H1 (cell line): Measurements from ENCODE around the gene TRIM24. TPM values are rescaled to one million over a fixed set of nuclear protein-coding genes. Genes with fewer than 3 reads are reported as not detected.

Experiments
- CTCF ChIA-PET: fragments of 300-600 bp; sonication (Branson Sonifier 250); formaldehyde crosslinking; loops from one replicate; lab custom pipeline; 2021; ENCODE audit not compliant: partially characterized antibody; lab: Charles Lee
- POLR2A ChIA-PET: fragments of 300-600 bp; sonication (Branson Sonifier 250); formaldehyde crosslinking; loops from one replicate; lab custom pipeline; 2021; ENCODE audit warnings: inconsistent platforms; ENCODE audit not compliant: partially characterized antibody; lab: Charles Lee
- DNase-seq, 2 experiments: peaks; one replicate each; pipeline versions ENCODE4 v3.0.0 to v3.0.0-alpha.2; 2010 to 2022; ENCODE audit warnings: low spot score in 2 of 2, low read depth in 1 of 2, mixed read lengths in 1 of 2
- FAIRE-seq: peaks from 2 replicates; lab custom pipeline; 2011; peaks lifted over from hg19 to GRCh38; lab: Jason Lieb, UNC
- H2AFZ ChIP-seq: 2 replicates; pipeline ENCODE4 v1.8.1; 2012; ENCODE audit warnings: low read length, inconsistent platforms
- H2AK5ac ChIP-seq: 2 replicates; pipeline ENCODE4 v1.6.1; 2013; ENCODE audit warnings: low read depth, low read length
- H2BK120ac ChIP-seq: replicated peaks from 2 replicates; pipeline ENCODE3; 2013; ENCODE audit warnings: low read depth, low read length, inconsistent platforms
- H2BK12ac ChIP-seq: 2 replicates; pipeline ENCODE4 v1.6.1; 2013; ENCODE audit warnings: low read depth, low read length
- H2BK15ac ChIP-seq: 2 replicates; pipeline ENCODE4 v1.6.1; 2013; ENCODE audit warnings: low read length
- H2BK20ac ChIP-seq: 2 replicates; pipeline ENCODE4 v1.6.1; 2013; ENCODE audit warnings: low read length
- H2BK5ac ChIP-seq: 2 replicates; pipeline ENCODE4 v1.6.1; 2013; ENCODE audit warnings: low read depth, low read length
- H3K14ac ChIP-seq: 2 replicates; pipeline ENCODE4 v1.6.1; 2013; ENCODE audit warnings: inconsistent platforms; ENCODE audit not compliant: insufficient read length
- H3K18ac ChIP-seq: 2 replicates; pipeline ENCODE4 v1.6.1; 2013; ENCODE audit warnings: low read length; ENCODE audit errors: extremely low read depth
- H3K23ac ChIP-seq: 2 replicates; pipeline ENCODE4 v1.6.1; 2013; ENCODE audit warnings: inconsistent platforms; ENCODE audit not compliant: insufficient read length
- H3K23me2 ChIP-seq: 2 replicates; pipeline ENCODE4 v1.6.1; 2013; ENCODE audit warnings: low read depth, low read length
- H3K27ac ChIP-seq: 2 replicates; pipeline ENCODE4 v1.6.1; 2011; ENCODE audit warnings: low read depth, low read length, inconsistent platforms
- H3K27me3 ChIP-seq, 4 experiments: replicated peaks in 1 of 4; 1 replicate in 1 of 4; 2 replicates in 3 of 4; pipeline versions ENCODE4 v1.6.1 to v1.8.1; 2011 to 2013; ENCODE audit warnings: low read length in 3 of 4, mild to moderate bottlenecking in 3 of 4, inconsistent platforms in 2 of 4, mixed read lengths in 2 of 4, moderate library complexity in 1 of 4; ENCODE audit not compliant: control insufficient read depth in 3 of 4, insufficient read depth in 3 of 4; ENCODE audit errors: extremely low read depth in 1 of 4
- H3K36me3 ChIP-seq, 4 experiments: 2 replicates each; pipeline versions ENCODE4 v1.6.1 to v1.8.1; 2011 to 2013; ENCODE audit warnings: mild to moderate bottlenecking in 4 of 4, low read length in 3 of 4, moderate library complexity in 2 of 4, control low read depth in 1 of 4, inconsistent platforms in 1 of 4; ENCODE audit not compliant: insufficient read depth in 4 of 4, control insufficient read depth in 2 of 4
- H3K4ac ChIP-seq: replicated peaks from 2 replicates; pipeline ENCODE3; 2013; ENCODE audit warnings: low read length, low read depth, mixed read lengths, inconsistent platforms; ENCODE audit not compliant: insufficient read length
- H3K4me1 ChIP-seq, 4 experiments: replicated peaks in 1 of 4; 1 replicate in 1 of 4; 2 replicates in 3 of 4; pipeline versions ENCODE4 v1.6.1 to v1.8.1; 2011 to 2013; ENCODE audit warnings: low read length in 3 of 4, inconsistent platforms in 2 of 4, mixed read lengths in 1 of 4; ENCODE audit not compliant: insufficient read depth in 4 of 4, control insufficient read depth in 3 of 4
- H3K4me2 ChIP-seq, 2 experiments: 2 replicates each; pipeline versions ENCODE4 v1.6.1 to v1.8.1; 2011 to 2013; ENCODE audit warnings: low read depth in 2 of 2, low read length in 2 of 2, control low read depth in 1 of 2, inconsistent platforms in 1 of 2, mild to moderate bottlenecking in 1 of 2; ENCODE audit not compliant: insufficient read depth in 1 of 2
- H3K4me3 ChIP-seq, 4 experiments: fragments of 200-600, 300-600 bp in 1 of 4; sonication (generic), shearing (Covaris generic), sonication (Bioruptor Twin) in 1 of 4; 2 replicates each; pipeline versions ENCODE4 v1.5.1 to v1.8.1; 2011 to 2016; ENCODE audit warnings: low read length in 4 of 4, low read depth in 3 of 4, control low read depth in 2 of 4, inconsistent platforms in 2 of 4, mild to moderate bottlenecking in 2 of 4, mixed read lengths in 1 of 4, moderate library complexity in 1 of 4; ENCODE audit not compliant: insufficient read depth in 2 of 4; ENCODE audit errors: extremely low read depth in 1 of 4
- H3K56ac ChIP-seq: replicated peaks from 2 replicates; pipeline ENCODE3; 2013; ENCODE audit warnings: low read depth, mild to moderate bottlenecking, mixed read lengths, low read length, inconsistent platforms; ENCODE audit not compliant: insufficient read length
- H3K79me1 ChIP-seq: 2 replicates; pipeline ENCODE4 v1.6.1; 2013; ENCODE audit warnings: low read depth, low read length, control low read depth
- H3K79me2 ChIP-seq, 2 experiments: 2 replicates each; pipeline versions ENCODE4 v1.6.1 to v1.8.1; 2012 to 2013; ENCODE audit warnings: low read length in 2 of 2, mild to moderate bottlenecking in 2 of 2, inconsistent platforms in 1 of 2; ENCODE audit not compliant: insufficient read depth in 2 of 2, control insufficient read depth in 1 of 2
- H3K9ac ChIP-seq, 4 experiments: replicated peaks in 1 of 4; 1 replicate in 1 of 4; 2 replicates in 3 of 4; pipeline versions ENCODE4 v1.6.1 to v1.8.1; 2011 to 2013; ENCODE audit warnings: low read depth in 3 of 4, low read length in 3 of 4, control low read depth in 2 of 4, mild to moderate bottlenecking in 2 of 4, moderate library complexity in 2 of 4, inconsistent platforms in 1 of 4; ENCODE audit errors: extremely low read depth in 1 of 4
- H3K9me3 ChIP-seq, 2 experiments: 2 replicates each; pipeline versions ENCODE4 v1.6.1 to v1.8.1; 2012 to 2013; ENCODE audit warnings: mild to moderate bottlenecking in 2 of 2, moderate library complexity in 2 of 2, control low read depth in 1 of 2, inconsistent platforms in 1 of 2, low read depth in 1 of 2, low read length in 1 of 2, mixed read lengths in 1 of 2; ENCODE audit not compliant: insufficient read depth in 2 of 2
- H4K20me1 ChIP-seq, 2 experiments: replicated peaks in 1 of 2; 2 replicates each; pipeline versions ENCODE3 to v1.8.1; 2011 to 2013; ENCODE audit warnings: inconsistent platforms in 2 of 2, low read length in 2 of 2, mild to moderate bottlenecking in 1 of 2; ENCODE audit not compliant: insufficient read depth in 2 of 2, control insufficient read depth in 1 of 2
- H4K5ac ChIP-seq: 2 replicates; pipeline ENCODE4 v1.6.1; 2013; ENCODE audit warnings: low read length, low read depth, mixed read lengths, inconsistent platforms; ENCODE audit not compliant: insufficient read length
- H4K8ac ChIP-seq: 2 replicates; pipeline ENCODE4 v1.8.0; 2013; ENCODE audit warnings: mild to moderate bottlenecking, moderate library complexity, low read length, inconsistent platforms; ENCODE audit not compliant: insufficient read depth; ENCODE audit errors: extremely low read depth
- H4K91ac ChIP-seq: replicated peaks from 2 replicates; pipeline ENCODE3; 2013; ENCODE audit warnings: low read length, mixed read lengths, inconsistent platforms; ENCODE audit not compliant: insufficient read length
- BRCA1 ChIP-seq: IDR thresholded peaks from 2 replicates; pipeline ENCODE4 v1.6.1; 2012; ENCODE audit warnings: low read depth, low read length, improper control_type of control experiment
- SP1 ChIP-seq: IDR thresholded peaks from 2 replicates; pipeline ENCODE4 v1.6.1; 2011; ENCODE audit warnings: low read depth, low read length
- TBP ChIP-seq: IDR thresholded peaks from 2 replicates; pipeline ENCODE4 v1.6.1; 2011; ENCODE audit warnings: low read depth, low read length, improper control_type of control experiment
- TCF12 ChIP-seq: IDR thresholded peaks from 2 replicates; pipeline ENCODE4 v1.6.1; 2011; ENCODE audit warnings: low read depth, mild to moderate bottlenecking, low read length
- WGBS, 2 experiments: shearing (Covaris generic) in 1 of 2; methylation state at CpG; one replicate each; pipeline versions ENCODE4 v1.1.6 to v1.1.7; 2013 to 2015; ENCODE audit warnings: low lambda C conversion rate in 2 of 2, mixed read lengths in 2 of 2, inconsistent platforms in 1 of 2, low coverage in 1 of 2, missing lambda C conversion rate in 1 of 2; ENCODE audit not compliant: insufficient replicate concordance in 2 of 2, insufficient coverage in 1 of 2, insufficient read length in 1 of 2; ENCODE audit errors: extremely low coverage in 1 of 2, missing lambda C conversion rate in 1 of 2; 5-methylcytosine and 5-hydroxymethylcytosine counted together
- polyA plus RNA-seq, 7 experiments: library from polyadenylated mRNA; depleted of rRNA in 3 of 7; stranded (reverse) in 5 of 7; unstranded in 2 of 7; fragments of >200 nt in 5 of 7; fragments of 200-250 nt in 2 of 7; gene quantifications; 1 replicate in 5 of 7; 2 replicates in 1 of 7; 4 replicates in 1 of 7; pipeline versions ENCODE4 v1.2.1 to v1.2.3, GENCODE V29; 2011 to 2013; ENCODE audit warnings: missing spikeins in 2 of 7, mixed read lengths in 2 of 7
- total RNA-seq: library from RNA; stranded (reverse); fragmentation: NEBNext Ultra II Directional; extraction: Animal tissue kit (Norgen Biotek cat#: 25700); gene quantifications from 2 replicates; pipeline ENCODE4 v1.2.1, GENCODE V29; 2021

TRIM24 gene
- total and polyA plus RNA-seq, 2 of the 8 experiments (the other 6 are each of a cell fraction or from before 2014, with no cell fraction given), result 67.6 to 149 TPM

DNA sequence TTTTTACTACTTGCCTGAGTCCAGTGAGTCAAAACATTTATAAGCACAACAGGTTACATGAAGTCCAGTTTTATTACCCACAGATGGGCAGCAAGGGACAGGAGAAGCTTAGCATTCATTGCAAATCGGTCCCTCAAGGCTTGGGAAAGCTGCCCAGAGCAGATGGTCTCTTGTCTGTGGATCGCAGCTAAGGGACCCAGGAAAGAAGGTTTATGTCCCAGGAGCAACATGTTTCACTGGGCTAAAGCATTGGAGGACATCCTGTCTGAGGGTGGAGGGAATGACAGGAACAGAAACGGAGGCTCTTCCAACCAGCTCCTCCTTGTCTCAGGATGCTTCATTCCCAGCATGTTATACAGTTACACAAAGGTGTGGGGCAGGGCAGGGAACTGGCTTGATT lies 39.3 kb downstream of the TRIM24 start:
- ChIA-PET CTCF (interaction anchor here (0.6 to 1.5 kb wide), 3 partner anchors 29 to 595 kb away, joined by 3 to 4 read pairs (median 3); no protein-coding TSS in a partner anchor), POLR2A (interaction anchor here (0.6 to 1.5 kb wide), 8 partner anchors 9 to 332 kb away, joined by 3 to 6 read pairs (median 3); no protein-coding TSS in a partner anchor)
- no peak overlapping the region for H4K5ac ChIP-seq
- no peak overlapping the region for H3K23ac ChIP-seq
- H3K27ac ChIP-seq, result no peak overlapping the region
- H4K20me1 ChIP-seq, result peaks cover 22 to 31% of the 10 kb centered on the region in 2 experiments
- no peaks in the 10 kb centered on the region for H3K9me3 ChIP-seq
- H3K14ac ChIP-seq, result no peak overlapping the region
- peaks cover 0 to 8% (median 1%) of the 10 kb centered on the region in 4 experiments; a peak in 2 of 7 replicates for H3K4me1 ChIP-seq
- no peak overlapping the region for H2BK120ac ChIP-seq
- no peak overlapping the region for H2BK12ac ChIP-seq
- no peaks in the 10 kb centered on the region for H3K23me2 ChIP-seq
- no peak overlapping the region for H4K91ac ChIP-seq
- no peak overlapping the region for H3K4me3 ChIP-seq
- H3K56ac ChIP-seq, result no peak overlapping the region
- peaks cover 0 to 37% (median 3%) of the 10 kb centered on the region in 4 experiments; a peak in 4 of 8 replicates for H3K36me3 ChIP-seq
- H2BK5ac ChIP-seq, result no peak overlapping the region; the same call in 1 of the 2 replicates
- no peaks in the 10 kb centered on the region for H3K27me3 ChIP-seq
- no peak overlapping the region for H3K18ac ChIP-seq
- H3K9ac ChIP-seq, result no peak overlapping the region
- no peak overlapping the region for H2BK20ac ChIP-seq
- FAIRE-seq, result no peak
- H3K79me2 ChIP-seq, result peaks cover 54 to 100% of the 10 kb centered on the region in 2 experiments
- peak overlapping the region; percentile 32 for H2AK5ac ChIP-seq
- no peak overlapping the region for H2BK15ac ChIP-seq
- WGBS, 2 experiments, result 80% methylated on average over 3 of the region's 3 CpGs; no CpG with 5 or more reads in 1 of the 2 experiments
- H2AFZ ChIP-seq, result no peak overlapping the region
- no peak overlapping the region for H3K4me2 ChIP-seq
- no peak for DNase-seq
- H3K4ac ChIP-seq, result no peak overlapping the region
- H4K8ac ChIP-seq, result no peak overlapping the region
- H3K79me1 ChIP-seq, result no peaks in the 10 kb centered on the region
- TF ChIP-seq TCF12 (no peak), TBP (no peak), BRCA1 (no peak), SP1 (no peak)
